Renal cortex interstitium (tissue), 11 donors: ENCODE results near the gene SLC22A16. TPM values are rescaled to one million over a fixed set of nuclear protein-coding genes. Genes with fewer than 3 reads are reported as not detected.
A peak's percentile ranks its signal among the peaks of the same experiment; 100 is the strongest.
"Not testable (repeated sequence)": the region's sequence is repeated elsewhere in the genome, so short reads cannot be mapped to it uniquely, and the experiment has no call there.

ENCODE experiments used
- DNase-seq, 11 donors: peaks; one replicate each; pipeline ENCODE4 v3.0.0-alpha.2; 2013; ENCODE audit warnings: low read depth in 9 of 11, low spot score in 4 of 11; ENCODE audit errors: extremely low read depth in 1 of 11
- polyA plus RNA-seq, 3 donors: library from polyadenylated mRNA; unstranded; fragments of 120-200 nt; gene quantifications; one replicate each; pipeline ENCODE4 v1.2.1, GENCODE V29; 2013; ENCODE audit not compliant: insufficient read length in 3 of 3

The SLC22A16 gene
- polyA plus RNA-seq, 3 donors, result 0.33 to 0.93 (median 0.38) TPM

- no peak for DNase-seq
Measured at GRCh38 chr6:110458476-110458875, 17.9 kb downstream of the SLC22A16 start.

GRCh38 chr6:110457567-110458175, 18.7 kb downstream of the SLC22A16 start:
- DNase-seq, result not testable (repeated sequence)

- no peak for DNase-seq
Measured at GRCh38 chr6:110456694-110457093, 19.7 kb downstream of the SLC22A16 start.

GRCh38 chr6:110449541-110449895, 26.9 kb downstream of the SLC22A16 start:
- DNase-seq, result no peak

GRCh38 chr6:110448846-110449540, 27.4 kb downstream of the SLC22A16 start:
- no peak for DNase-seq

- no peak for DNase-seq
Measured at GRCh38 chr6:110447761-110448160, 28.7 kb downstream of the SLC22A16 start.

GRCh38 chr6:110446405-110446804, 30.0 kb downstream of the SLC22A16 start:
- DNase-seq, result no peak

- DNase-seq, result no peak
Measured at GRCh38 chr6:110440026-110440425, 36.4 kb downstream of the SLC22A16 start.

GRCh38 chr6:110439356-110439755, 37.1 kb downstream of the SLC22A16 start:
- no peak for DNase-seq

- no peak for DNase-seq
Measured at GRCh38 chr6:110434961-110435602, 41.3 kb downstream of the SLC22A16 start.

- DNase-seq, result no peak
Measured at GRCh38 chr6:110432285-110432900, 44.0 kb downstream of the SLC22A16 start.

GRCh38 chr6:110430741-110431140, 45.7 kb downstream of the SLC22A16 start:
- DNase-seq, result no peak

GRCh38 chr6:110430236-110430635, 46.2 kb downstream of the SLC22A16 start:
- no peak for DNase-seq

GRCh38 chr6:110428153-110428552, 48.3 kb downstream of the SLC22A16 start:
- no peak for DNase-seq

- no peak for DNase-seq
Measured at GRCh38 chr6:110425816-110426215, 50.6 kb downstream of the SLC22A16 start.

GRCh38 chr6:110422444-110422822, 54.0 kb downstream of the SLC22A16 start:
- DNase-seq, result no peak

- DNase-seq, result no peak
Measured at GRCh38 chr6:110421749-110422443, 54.5 kb downstream of the SLC22A16 start.

- peak in 3 of 11 donors; percentile 32 to 67 (median 34) for DNase-seq
Measured at GRCh38 chr6:110419028-110419739, 57.2 kb downstream of the SLC22A16 start.

GRCh38 chr6:110418594-110418993, 57.8 kb downstream of the SLC22A16 start:
- no peak for DNase-seq
